IMR-90 (cell line): Measurements from ENCODE around the gene CHMP6.

ENCODE experiments used
- BHLHE40 ChIP-seq: fragments of 150-350 bp; IDR thresholded peaks from 2 replicates; pipeline ENCODE4 v1.6.1; 2016; ENCODE audit warnings: mild to moderate bottlenecking, low read depth, low read length
- FOS ChIP-seq: fragments of 150-350 bp; IDR thresholded peaks from 2 replicates; pipeline ENCODE4 v1.6.1; 2016; ENCODE audit warnings: low read depth, low read length
- POLR2A ChIP-seq: IDR thresholded peaks from 2 replicates; pipeline ENCODE4 v1.6.1; 2012; ENCODE audit warnings: mild to moderate bottlenecking, low read depth, low read length
- SMC3 ChIP-seq: fragments of 150-350 bp; IDR thresholded peaks from 2 replicates; pipeline ENCODE4 v1.6.1; 2016; ENCODE audit warnings: low read depth, mild to moderate bottlenecking, antibody characterized with exemption, low read length, moderate library complexity
- TF ChIP-seq, protein P1 (sequence below): conservative IDR thresholded peaks from 2 replicates; pipeline ENCODE4 v1.5.1; 2012; ENCODE audit warnings: mild to moderate bottlenecking, low read depth, low read length, improper control_type of control experiment

DNA sequence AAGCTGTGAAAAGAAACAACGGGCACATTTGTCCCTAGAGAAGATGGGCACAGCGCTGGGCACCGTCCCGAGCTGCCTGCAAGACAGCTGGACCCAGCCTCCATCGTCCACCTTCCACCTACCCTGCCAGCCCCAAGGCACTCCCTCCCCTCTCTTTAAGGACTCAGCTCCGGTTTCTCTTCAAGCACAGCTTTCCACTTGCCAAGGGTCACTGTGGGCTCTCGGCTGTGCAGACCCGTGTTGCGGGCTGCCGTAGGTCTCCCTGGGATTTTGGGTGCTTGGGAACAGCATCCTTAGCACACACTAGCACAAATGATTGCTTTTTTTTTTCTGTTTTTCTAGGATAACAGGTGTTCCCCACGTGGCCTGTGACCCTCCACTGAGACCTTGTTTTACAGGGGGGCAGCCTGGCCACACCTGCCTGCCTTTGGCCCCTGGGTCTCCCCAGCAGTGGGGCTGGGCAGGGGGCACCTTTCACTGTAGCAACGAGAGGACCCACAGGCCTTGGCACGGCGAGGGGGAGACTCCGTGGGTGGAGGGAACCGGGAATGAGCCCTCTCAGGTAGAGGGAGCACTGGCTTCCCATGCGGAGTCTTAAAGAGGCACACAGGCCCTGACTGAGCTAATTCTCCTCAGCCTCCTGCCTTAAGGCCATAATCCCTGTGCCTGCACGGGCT, 1.4 kb downstream of the CHMP6 start:
- TF ChIP-seq, protein P1, sequence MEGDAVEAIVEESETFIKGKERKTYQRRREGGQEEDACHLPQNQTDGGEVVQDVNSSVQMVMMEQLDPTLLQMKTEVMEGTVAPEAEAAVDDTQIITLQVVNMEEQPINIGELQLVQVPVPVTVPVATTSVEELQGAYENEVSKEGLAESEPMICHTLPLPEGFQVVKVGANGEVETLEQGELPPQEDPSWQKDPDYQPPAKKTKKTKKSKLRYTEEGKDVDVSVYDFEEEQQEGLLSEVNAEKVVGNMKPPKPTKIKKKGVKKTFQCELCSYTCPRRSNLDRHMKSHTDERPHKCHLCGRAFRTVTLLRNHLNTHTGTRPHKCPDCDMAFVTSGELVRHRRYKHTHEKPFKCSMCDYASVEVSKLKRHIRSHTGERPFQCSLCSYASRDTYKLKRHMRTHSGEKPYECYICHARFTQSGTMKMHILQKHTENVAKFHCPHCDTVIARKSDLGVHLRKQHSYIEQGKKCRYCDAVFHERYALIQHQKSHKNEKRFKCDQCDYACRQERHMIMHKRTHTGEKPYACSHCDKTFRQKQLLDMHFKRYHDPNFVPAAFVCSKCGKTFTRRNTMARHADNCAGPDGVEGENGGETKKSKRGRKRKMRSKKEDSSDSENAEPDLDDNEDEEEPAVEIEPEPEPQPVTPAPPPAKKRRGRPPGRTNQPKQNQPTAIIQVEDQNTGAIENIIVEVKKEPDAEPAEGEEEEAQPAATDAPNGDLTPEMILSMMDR: no peak
- TF ChIP-seq POLR2A (no peak), FOS (no peak), BHLHE40 (no peak), SMC3 (no peak)
